HEK293T (cell line): ENCODE measurements around the gene SMC5.

ENCODE experiments used
- ARNT ChIP-seq: fragments of 450-650 bp; IDR thresholded peaks from 2 replicates; pipeline ENCODE4 v1.6.1; 2017; ENCODE audit warnings: mild to moderate bottlenecking
- BHLHE40 ChIP-seq: fragments of 450-650 bp; IDR thresholded peaks from 2 replicates; pipeline ENCODE4 v1.6.1; 2016; ENCODE audit warnings: mild to moderate bottlenecking, moderate library complexity, borderline replicate concordance
- ELF4 ChIP-seq: fragments of 450-650 bp; IDR thresholded peaks from 2 replicates; pipeline ENCODE4 v1.6.1; 2017; ENCODE audit warnings: antibody characterized with exemption
- FOXA1 ChIP-seq: fragments of 450-650 bp; IDR thresholded peaks from 2 replicates; pipeline ENCODE4 v1.6.1; 2016; ENCODE audit warnings: mild to moderate bottlenecking
- FOXM1 ChIP-seq: fragments of 450-650 bp; IDR thresholded peaks from 2 replicates; pipeline ENCODE4 v1.6.1; 2017; ENCODE audit warnings: mild to moderate bottlenecking, borderline replicate concordance
- HDGF ChIP-seq: fragments of 450-650 bp; IDR thresholded peaks from 2 replicates; pipeline ENCODE4 v1.6.1; 2017; ENCODE audit warnings: antibody characterized with exemption, borderline replicate concordance
- L3MBTL2 ChIP-seq: fragments of 450-650 bp; conservative IDR thresholded peaks from 2 replicates; pipeline ENCODE4 v1.6.1; 2016; ENCODE audit warnings: mild to moderate bottlenecking
- LEF1 ChIP-seq: fragments of 450-650 bp; IDR thresholded peaks from 2 replicates; pipeline ENCODE4 v1.6.1; 2017; ENCODE audit warnings: mild to moderate bottlenecking, borderline replicate concordance
- SUZ12 ChIP-seq: fragments of 450-650 bp; IDR thresholded peaks from 2 replicates; pipeline ENCODE4 v1.6.1; 2016; ENCODE audit warnings: mild to moderate bottlenecking
- TARDBP ChIP-seq: fragments of 450-650 bp; IDR thresholded peaks from 2 replicates; pipeline ENCODE4 v1.6.1; 2016
- ZNF384 ChIP-seq: fragments of 450-650 bp; IDR thresholded peaks from 2 replicates; pipeline ENCODE4 v1.6.1; 2016

DNA sequence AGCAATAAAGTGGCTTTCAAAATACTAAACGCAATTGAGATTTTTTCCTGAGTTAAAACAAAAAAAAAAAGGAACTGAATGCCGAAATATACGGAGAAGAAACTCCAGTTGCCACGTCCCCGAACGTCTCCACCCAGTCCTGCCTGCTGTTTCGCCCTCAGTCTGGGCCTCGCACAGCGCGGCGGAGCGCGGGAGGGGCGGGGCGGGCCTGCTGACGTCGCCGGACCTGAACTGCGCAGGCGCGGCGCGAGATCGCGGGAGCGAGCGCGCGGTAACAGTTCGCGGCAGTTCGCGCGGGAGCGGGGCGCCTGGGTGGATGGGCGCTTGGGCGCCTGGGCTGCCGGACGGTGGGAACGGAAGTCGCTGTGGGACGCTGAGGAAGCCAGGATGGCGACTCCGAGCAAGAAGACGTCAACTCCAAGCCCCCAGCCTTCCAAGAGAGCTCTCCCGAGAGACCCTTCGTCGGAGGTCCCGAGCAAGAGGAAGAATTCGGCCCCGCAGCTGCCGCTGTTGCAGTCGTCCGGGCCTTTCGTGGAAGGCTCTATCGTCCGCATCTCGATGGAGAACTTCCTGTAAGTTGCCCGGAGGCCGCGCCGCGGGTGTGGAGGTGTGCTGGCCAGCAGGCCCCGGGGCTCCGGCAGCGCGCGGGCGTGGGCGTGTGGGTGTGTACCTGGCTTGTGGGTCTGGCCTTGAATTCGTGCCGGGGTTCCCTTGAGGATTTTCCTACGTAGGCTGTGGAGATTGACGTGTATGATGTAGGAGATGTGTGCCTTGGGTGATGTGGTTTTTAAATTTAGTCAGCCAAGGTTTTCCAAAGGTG, at the start of gene SMC5:
- TF ChIP-seq ELF4 = peak; percentile 49; the same call in 1 of the 2 replicates
- TF ChIP-seq ZNF384 = no peak
- TF ChIP-seq LEF1 = no peak
- TF ChIP-seq FOXA1 = no peak
- TF ChIP-seq SUZ12 = no peak
- no peak for TF ChIP-seq BHLHE40
- TF ChIP-seq L3MBTL2 = peak; percentile 4; the same call in 1 of the 2 replicates
- TF ChIP-seq FOXM1 = no peak
- peak; percentile 61 for TF ChIP-seq TARDBP
- TF ChIP-seq HDGF = no peak
- TF ChIP-seq ARNT = no peak
